Stimulated activated CD4-positive, alpha-beta T cell treated with anti-CD3 and anti-CD28 coated beads, TNF-alpha, amount 100 ng/mL, for 24 hours (primary cell): ENCODE measurements around the gene DEXI.
"Not testable (repeated sequence)": the region's sequence is repeated elsewhere in the genome, so short reads cannot be mapped to it uniquely, and the experiment has no call there.

Source experiments
- DNase-seq, 3 experiments: peaks; one replicate each; pipeline ENCODE4 v3.0.0-alpha.2; 2020; ENCODE audit warnings: low read depth in 3 of 3

DEXI gene

GRCh38 chr16:10969615-10970014, 27.3 kb upstream of the DEXI start:
- no peak for DNase-seq

DNA sequence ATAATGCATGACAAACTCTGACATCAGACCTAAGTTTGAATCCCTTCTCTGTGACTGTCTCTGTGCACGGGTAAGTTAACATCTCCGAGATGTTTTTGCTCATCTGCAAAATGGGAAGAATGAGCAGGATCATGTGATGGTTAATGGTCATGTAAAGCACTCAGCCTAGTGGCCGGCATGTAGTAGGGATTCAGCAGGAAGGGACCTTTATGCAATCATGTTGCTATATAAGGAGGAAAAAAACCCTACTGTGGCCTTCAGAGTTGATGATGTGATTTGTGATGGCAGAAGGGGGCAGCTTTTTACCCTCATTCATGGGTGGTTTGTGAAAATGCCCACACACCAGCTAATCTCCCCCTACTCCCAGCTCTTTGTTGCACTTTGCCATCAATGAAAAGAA, 26.2 kb upstream of the DEXI start:
- no peak for DNase-seq

GRCh38 chr16:10967986-10968385, 25.7 kb upstream of the DEXI start:
- no peak for DNase-seq

GRCh38 chr16:10966559-10966958, 24.3 kb upstream of the DEXI start:
- DNase-seq: not testable (repeated sequence)

- DNase-seq: no peak
These were observed 23.9 kb upstream of the DEXI start for GRCh38 chr16:10966129-10966528.

DNA sequence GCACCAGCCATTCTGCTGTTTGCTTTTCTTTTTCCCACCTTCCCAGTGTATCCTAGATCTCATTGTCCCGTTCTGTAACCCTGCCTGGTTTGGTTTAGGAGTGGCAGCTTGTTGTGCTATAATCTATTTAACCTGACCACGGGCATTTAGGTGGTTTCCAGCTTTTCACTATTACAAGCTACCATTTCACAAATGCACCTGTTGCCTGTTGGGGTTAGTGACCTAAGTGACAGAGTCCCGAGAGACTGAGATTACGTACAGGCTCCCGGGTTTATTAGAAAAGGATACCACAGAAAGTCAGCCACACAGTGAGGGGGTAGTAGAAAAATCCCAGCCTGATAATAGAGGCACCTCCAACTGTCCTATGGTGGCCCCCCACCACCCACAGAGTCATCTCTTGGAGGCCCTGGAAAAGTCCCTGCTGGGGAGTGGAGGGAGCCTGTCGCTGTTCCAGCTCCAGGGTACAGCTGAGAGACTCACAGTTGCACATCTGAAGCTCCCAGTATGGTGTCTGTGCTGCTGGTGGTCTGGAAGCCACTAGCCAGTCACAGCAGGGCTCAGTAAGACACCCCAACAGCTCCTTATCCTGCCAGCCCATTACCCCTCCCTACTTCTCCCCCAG, 23.3 kb upstream of the DEXI start:
- DNase-seq: no peak

GRCh38 chr16:10964891-10965326, 22.6 kb upstream of the DEXI start:
- DNase-seq: peak; percentile 33 to 59 (median 50)

DNA sequence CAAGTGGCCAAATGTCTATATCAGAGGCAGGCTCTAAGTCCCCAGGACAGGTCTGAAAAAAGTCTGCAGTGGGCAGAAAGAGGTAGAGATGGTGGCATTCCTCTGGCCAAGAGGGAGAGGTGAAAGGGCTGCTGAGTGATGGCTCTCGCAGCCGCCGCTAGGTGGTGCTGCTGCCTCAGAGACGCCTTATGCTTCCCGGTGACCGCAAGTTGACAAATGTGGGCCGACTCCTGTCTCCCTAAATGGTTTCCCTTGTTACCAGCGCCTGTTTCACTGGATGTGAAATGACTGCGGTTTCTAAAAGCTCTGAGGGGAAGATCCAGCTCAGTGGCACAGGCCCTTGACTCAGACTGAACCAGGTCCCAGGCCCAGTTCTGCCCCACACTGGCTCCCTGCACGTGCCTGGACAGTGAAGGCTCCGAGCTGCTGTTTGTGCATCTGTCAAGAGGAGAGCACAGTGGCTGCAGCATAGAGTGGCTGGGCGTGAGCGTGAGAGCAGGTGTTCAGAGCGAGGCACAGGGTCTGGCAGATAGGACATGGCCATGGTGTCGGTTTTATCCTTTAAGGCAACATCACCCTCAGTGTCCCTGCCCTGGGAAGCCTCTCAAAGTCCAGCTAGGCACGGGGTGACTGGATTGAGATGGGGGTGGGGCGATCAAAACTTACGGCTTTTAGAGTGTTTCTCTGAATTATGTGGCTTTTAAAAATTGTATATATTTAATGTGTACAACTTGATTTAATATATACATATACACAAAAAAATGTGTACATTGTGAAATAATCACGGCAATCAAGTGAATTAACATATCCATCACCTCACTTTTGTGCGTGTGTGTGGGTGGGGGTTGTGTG, 22.0 kb upstream of the DEXI start:
- peak; percentile 72 to 86 (median 78) for DNase-seq

DNA sequence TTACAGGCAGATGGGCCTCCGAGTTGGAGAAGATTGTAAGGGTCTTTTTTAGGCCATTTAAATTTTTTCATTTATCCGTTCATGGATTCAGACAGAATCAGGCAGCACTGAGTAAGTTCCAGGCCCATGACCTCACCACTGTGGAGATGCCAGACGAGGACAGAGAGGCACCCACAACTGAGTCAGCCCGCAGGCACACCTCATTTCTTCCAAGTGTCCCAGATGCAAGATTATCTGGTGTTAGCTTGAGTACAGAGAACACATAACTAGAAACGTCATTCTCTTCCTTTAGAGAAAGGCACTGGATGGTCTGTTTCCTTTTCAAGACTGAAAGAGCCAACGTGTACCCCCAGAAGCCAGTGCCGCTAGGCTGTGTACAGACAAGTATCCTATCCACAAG, 19.0 kb upstream of the DEXI start:
- DNase-seq: no peak

- DNase-seq: no peak
These were observed 16.9 kb upstream of the DEXI start for GRCh38 chr16:10959161-10959560.

DNA sequence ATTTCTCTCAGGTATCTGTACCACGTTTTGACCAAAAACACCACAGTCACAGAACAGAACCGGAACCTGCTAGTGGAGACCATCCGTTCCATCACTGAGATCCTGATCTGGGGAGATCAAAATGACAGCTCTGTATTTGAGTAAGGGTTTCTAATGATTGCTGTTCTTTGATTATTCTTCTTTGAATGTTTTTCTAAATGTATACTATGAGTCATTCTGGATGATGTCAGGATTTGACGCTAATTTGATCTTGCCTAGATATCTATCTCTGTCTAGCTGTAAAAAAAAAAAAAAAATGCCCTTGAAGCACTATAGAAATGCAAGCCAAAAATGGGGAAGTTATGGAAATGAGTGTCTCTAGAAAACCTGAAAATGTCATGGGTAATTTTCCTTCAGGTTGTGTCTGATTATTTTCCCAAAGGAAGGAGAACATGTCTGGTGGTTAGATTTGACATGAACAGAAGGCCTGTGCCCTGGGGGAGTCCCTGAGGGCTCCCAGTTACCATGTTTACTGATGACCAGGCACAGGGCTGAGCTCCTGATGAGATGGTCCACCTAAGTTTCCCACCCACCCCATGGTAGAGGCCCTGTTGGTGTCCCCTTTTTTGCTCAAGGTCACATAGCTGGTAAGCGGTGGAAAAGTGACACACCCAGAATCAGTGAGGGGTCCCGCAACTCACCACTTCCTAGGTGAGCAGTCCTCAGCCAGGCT, 15.7 kb upstream of the DEXI start:
- no peak for DNase-seq

- no peak for DNase-seq
These were observed 12.6 kb upstream of the DEXI start for GRCh38 chr16:10954903-10955302.

DNA sequence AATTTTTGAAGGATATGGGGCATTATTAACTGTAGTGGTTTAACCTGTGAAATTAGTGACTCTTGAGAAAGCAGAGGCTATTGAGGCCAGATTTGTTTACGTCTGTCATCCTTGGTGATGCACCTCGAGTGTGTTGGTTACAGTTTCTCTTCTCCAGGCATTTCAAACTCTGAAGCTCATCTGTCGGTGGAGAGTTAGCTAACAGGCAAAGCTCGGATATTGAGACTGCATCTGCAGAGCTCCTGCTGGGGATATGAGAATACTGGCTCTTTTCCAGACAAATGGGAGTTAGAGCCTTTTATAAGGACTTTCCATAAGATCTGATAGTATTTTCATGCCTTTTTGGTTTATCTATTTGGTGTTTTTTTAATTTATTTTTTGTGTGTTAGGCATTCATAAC, 8.8 kb upstream of the DEXI start:
- no peak for DNase-seq

DNA sequence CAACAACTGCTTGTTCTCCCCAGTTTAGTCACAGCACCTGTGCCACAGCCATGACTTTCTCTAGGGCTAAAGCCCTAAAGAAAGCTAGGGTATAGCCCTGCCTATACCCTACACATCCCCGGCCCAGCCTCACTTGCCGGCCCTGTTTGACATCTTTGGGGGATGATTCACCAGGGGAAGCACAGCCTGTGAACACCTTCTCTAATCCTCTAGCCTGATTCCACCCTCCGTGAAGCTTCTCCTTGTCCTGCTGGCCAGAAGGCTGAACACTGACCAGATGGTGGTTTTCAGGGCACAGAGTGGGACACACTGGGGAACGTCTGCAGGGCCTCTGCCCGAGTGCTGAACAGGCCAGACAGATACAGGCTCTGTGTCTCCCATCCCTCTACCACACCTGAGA, 8.1 kb upstream of the DEXI start:
- DNase-seq: no peak

DNA sequence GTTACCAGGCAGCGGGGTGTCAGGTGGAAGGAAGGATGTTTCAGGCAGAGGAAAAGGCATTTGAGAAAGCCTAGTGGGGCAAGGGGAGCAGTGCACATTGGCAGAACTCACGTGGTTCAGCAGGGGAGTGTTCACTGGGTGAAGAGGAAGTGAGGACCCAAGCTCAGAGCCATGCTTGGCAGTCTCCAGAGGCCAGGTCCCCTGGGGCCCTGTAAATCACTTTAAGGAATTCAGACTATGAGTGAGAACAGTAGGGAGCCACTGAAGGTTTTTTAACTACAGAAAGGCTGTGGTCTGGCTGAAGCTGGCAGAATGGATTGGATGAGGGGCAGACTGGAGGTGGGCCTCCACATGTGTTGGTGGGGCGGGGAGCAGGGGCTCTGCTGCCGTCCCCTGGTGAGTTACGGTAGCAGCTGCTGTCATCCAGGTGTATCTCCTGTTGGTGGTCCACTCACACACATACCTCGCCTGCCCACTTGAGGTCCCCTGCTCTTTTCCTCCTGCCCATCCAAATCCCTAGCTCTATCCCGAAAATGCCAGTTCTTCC, 7.2 kb upstream of the DEXI start:
- DNase-seq: no peak

GRCh38 chr16:10947211-10947787, 5.0 kb upstream of the DEXI start:
- no peak for DNase-seq

GRCh38 chr16:10946308-10946707, 4.0 kb upstream of the DEXI start:
- no peak for DNase-seq

DNA sequence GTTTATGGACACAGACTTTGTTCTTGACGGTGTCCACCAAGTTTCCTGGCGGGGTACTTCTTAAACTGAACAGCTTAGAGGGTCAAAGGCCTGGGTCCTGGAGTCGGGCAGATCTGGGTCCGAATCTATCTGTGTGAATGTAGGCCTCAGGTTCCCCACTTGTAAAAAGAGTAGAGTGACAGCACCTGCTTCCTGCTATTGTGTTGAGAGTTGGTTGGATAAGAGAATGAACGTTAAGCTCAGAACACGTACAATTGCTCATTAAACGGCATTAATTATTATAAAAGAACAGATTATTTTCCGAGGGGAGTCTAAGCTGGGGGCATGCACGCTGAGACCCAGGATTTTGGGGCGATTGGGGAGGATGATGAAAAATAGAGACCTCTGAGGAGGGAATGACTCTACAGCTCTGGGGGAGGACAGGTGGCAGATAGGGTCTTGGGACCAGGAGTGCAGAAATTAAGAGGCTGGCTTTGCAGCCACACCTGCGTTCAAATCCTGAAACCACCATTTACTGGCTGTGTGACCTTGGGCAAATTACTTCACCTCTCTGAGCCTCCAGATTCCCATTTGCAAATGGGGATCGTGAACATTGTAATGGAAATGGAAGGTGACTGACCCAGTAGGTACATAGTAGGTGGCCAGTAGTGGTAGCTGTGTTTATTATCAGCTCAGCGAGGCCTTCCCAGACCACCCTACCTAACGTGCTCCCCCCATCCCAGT, 3.0 kb upstream of the DEXI start:
- no peak for DNase-seq

DNA sequence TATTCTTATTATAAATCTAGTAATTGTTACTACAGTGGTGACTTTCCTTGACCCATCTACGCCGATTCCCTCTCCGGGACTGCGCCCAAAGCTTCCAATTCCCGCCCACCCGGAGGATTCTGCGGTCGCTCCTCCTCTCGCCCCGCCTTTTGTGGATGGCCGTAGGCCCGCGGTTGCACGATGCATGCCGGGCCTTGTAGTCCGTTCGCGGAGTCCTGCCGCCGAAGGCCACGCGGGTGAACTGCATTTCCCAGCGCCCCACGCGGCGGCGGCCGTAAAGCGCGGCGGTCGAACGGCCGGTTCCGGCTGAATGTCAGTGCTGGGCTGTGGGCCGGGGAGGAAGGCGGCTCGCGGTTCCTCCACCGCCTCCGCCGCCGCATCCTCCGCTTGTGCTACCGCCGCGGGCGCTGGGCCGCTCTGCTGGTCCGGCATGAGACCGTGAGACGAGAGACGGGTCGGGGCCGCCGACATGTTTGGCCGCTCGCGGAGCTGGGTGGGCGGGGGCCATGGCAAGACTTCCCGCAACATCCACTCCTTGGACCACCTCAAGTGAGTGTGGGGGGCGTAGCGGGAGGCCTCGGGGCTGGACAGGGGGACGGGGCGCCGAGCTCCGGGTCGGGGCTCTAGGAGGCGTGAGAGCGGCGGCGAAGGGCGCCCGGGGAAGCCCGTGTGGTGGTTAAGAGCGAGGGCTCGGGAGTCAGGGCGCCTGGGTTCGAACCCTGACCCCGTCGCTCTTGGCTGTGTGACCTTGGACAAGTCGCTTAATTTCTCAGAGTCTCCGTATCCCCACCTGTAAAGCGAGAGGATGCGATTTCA, 2.2 kb upstream of the DEXI start, which contains the start of gene CLEC16A:
TSS of gene CLEC16A (plus strand) at position 316 of the 816 bp plus-strand sequence. CDS start at position 470, 154 bp downstream.
- DNase-seq: peak; percentile 89 to 96 (median 92)

DNA sequence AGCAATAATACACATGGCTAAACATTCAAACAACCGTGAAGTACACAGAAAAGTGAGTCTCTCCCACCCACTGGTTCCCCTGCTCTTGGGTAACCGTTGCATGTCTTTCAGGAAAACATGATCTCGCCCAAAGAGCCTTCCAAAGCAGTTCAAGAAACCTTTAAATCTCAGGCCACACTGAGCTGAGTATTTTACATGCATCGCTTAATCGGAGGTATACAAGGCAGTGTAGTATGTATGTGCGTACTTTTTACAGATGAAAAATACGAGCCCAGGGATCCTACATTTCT, 741 bp upstream of the DEXI start:
- no peak for DNase-seq

DNA sequence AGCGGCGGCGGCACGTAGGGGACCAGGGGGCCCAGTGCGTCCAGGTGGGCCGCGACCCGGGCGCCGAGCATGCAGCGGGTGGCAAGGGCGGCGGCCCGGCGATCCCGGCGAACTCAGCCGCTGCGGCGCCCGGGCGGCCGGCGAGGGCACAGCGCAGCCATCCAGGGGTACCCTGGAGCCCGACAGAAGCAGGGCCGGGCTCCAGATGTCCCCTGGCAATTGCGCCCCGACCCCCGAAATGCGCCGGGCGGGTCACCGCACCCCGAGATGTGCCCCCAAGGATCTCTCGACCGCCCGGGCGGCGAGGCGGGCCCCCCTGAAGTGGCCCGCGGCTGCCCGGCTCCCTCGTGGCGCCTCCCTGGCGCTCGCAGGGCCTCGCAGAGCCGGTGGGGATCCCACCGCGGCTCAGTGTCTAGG, 325 bp downstream of the DEXI start:
- not testable (repeated sequence) for DNase-seq
